ENCODE results near the gene CAMTA1.

CAMTA1 gene

DNA sequence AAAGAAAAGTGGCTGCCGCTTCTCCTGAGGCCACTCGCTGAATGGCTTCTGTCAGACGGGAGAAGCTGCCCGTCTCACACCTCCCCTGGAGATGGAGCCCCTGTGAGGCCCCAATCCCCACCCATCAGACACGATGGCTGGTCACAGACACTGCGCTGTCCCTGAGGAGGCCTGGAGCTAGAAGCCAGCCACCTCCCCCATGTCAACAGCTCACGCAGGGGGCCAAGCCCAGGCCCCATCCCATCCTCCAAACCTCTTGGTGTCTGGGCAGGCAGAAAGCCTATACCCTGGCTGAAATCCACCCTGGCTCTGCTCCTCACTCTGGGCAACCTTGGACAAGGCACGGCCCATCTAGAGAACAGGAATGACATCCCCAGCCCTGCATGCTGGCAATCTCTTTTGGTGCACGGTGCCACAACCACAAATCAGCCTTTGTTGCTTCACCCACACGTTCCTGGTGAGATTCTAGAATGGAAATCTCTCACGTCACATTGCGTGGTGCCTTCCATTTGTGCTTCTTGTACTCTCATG, 711.9 kb downstream of the CAMTA1 start:
- no peak for DNase-seq (ENCODE audit: low read depth)
- TF ChIP-seq, protein P1, sequence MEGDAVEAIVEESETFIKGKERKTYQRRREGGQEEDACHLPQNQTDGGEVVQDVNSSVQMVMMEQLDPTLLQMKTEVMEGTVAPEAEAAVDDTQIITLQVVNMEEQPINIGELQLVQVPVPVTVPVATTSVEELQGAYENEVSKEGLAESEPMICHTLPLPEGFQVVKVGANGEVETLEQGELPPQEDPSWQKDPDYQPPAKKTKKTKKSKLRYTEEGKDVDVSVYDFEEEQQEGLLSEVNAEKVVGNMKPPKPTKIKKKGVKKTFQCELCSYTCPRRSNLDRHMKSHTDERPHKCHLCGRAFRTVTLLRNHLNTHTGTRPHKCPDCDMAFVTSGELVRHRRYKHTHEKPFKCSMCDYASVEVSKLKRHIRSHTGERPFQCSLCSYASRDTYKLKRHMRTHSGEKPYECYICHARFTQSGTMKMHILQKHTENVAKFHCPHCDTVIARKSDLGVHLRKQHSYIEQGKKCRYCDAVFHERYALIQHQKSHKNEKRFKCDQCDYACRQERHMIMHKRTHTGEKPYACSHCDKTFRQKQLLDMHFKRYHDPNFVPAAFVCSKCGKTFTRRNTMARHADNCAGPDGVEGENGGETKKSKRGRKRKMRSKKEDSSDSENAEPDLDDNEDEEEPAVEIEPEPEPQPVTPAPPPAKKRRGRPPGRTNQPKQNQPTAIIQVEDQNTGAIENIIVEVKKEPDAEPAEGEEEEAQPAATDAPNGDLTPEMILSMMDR (IDR thresholded peaks at IDR 0.05; ENCODE audit: insufficient read depth, low read depth, low read length, missing control alignments) = no peak
- H3K4me3 ChIP-seq (ENCODE audit: low read depth, low read length) = no peak overlapping the region

DNA sequence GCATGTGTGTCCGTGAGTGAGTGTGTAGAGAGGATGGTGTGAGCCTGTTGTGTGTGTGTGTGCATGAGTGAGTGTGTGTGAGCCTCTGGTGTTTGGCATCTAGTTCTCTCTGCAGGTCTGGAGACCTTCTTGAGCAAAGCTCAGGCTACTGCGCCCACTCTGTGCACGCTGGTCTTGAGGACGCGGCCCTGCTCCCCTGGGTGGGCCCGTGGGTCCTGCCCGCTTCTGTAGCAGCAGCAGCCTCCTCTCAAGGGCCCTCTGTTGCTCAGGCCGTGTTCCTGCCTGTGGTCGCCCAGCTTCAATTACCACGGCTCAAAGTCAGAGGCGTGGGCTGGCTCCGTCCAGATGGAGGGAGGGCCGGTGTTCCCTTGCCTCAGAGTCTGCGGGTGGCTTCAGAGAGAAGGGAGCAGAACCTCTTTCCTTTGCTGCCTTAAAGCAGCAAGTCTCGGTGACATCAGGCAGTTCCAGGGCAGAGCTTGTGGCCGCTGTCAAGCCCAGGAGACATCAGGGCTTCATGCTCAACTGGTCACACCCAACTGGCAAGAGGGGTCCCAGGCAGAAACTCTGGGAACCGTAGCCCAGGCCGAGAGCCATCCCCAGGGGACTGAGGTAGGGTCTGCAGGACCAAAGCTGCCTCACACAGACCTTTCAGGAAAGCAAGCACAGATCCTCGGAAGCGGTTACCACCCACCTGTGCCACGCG, 715.3 kb downstream of the CAMTA1 start:
- no peak for DNase-seq (ENCODE audit: low read depth)
- no peak overlapping the region for H3K4me3 ChIP-seq (ENCODE audit: low read depth, low read length)
- TF ChIP-seq, protein P1 (IDR thresholded peaks at IDR 0.05; ENCODE audit: insufficient read depth, low read depth, low read length, missing control alignments) = no peak

DNA sequence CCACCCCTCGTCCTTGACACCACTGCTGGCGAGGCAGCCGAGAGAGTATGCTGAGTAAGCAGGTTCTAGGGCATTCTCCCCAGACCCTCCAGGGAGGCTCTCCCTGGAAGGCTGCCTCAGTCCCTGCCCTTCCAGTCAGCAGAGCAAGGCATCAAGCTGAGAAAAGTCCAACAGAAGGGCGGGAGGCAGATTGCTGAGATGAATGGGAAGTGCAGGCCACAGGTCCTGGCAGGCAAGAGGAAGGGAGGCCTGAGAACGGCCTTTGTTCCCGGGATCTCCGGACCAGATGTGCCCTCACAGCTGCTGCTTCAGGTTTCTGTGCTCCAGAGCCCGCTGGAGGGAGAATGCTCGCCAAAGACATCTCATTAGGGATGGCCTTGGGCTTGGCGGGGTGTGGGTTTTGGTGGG, 715.8 kb downstream of the CAMTA1 start:
- DNase-seq (ENCODE audit: low read depth) = no peak
- no peak overlapping the region for H3K4me3 ChIP-seq (ENCODE audit: low read depth, low read length)
- TF ChIP-seq, protein P1 (IDR thresholded peaks at IDR 0.05; ENCODE audit: insufficient read depth, low read depth, low read length, missing control alignments) = no peak

DNA sequence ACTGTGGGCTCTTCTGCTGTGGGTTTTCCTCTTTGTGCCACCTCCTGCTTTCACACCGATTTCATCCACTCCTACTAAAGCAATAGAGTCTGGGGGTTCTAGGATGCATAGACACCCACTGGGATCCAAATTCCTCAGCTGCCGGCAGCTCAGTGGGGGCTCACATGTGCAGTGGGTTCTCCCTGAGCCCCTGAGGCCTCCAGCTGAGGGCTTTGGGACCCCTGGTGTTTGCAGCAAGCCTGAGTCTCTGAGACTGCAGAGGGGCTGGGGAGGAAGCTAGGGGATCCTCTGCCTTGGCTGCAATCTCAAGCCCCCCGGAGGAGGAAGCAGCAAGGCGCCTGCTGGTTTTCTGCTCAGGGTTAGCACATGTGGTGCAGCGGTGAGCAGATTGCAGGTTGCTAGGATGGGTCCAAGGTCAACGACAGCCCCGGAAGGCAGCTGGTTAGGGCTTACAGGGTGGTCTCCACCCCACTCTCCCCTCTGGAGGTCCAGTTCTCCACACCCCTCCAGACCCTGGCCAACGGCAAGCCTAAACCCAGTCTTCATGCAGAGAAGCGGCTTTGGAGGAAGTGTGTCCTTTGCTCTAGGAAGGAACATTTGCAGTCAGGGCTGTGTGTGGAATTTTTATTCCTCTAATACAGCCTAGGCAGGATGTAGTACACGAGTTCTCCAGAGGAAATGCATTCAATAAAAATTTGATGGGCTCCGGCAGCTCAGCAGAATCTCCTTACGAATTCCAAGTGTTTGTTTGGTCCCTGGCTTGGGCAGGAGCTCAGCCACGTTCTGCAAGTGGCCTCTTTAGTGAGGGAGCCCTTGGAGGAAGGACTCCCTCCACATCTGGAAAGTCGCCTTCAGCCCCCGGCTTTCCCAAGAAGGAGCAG, 716.7 kb downstream of the CAMTA1 start:
- no peak for DNase-seq (ENCODE audit: low read depth)
- TF ChIP-seq, protein P1 (IDR thresholded peaks at IDR 0.05; ENCODE audit: insufficient read depth, low read depth, low read length, missing control alignments) = no peak
- H3K4me3 ChIP-seq (ENCODE audit: low read depth, low read length) = no peak overlapping the region

DNA sequence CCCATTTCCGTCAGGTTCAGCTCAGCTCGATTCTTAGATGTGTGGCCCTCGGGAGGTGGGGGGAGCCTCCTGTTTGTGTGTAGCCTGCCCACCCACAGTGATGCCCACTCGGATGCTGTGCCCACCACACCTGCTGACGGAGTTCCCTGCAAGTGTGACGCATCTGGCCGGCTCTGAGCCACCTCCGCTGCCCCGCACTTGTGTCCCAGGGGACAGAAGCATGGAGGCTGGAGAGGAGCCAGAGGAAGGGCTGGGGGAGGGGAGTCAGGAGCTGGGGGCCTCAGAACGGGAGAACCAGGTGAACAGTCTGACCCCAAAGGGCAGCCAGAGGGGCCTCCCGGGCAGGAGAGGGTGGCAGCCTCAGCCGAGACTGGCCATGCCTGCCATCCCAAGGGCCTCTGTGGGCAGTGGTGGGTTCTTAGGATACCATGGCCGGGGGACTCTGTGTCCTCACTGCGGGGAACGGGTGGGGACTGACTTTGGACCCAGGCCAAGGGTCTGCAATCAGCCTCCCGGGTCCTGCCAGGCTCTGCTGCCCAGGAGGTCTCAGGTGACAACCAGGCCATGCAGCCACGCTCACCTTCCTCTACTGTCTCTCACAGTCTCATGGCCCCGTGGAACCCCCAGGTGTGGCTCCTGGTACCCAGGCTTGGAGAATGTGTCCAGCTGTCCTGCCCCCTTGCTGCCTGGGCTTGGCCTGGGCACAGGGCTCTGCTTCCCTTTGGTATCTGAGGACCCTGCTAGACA, 718.6 kb downstream of the CAMTA1 start:
- DNase-seq (ENCODE audit: low read depth) = no peak

DNA sequence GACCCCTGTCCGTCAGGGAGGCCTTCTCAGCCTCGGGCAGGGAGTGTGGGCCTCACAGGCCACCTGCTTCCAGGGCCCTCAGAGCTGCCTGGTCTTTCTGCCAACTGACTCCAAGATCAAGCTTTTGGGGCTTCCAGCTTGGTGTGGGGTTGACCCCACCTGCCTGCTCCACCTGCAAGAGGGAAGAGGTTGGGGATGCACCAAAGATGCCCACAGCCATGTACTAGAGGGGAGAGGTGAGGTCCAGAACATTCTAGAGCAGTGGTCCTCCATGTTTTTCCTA, 719.1 kb downstream of the CAMTA1 start:
- H3K4me3 ChIP-seq (ENCODE audit: low read depth, low read length) = no peak overlapping the region
- TF ChIP-seq, protein P1 (IDR thresholded peaks at IDR 0.05; ENCODE audit: insufficient read depth, low read depth, low read length, missing control alignments) = no peak
- no peak for DNase-seq (ENCODE audit: low read depth)

More for the DNA sequence above, 718.6 kb downstream of the CAMTA1 start:
- TF ChIP-seq, protein P1 (IDR thresholded peaks at IDR 0.05; ENCODE audit: insufficient read depth, low read depth, low read length, missing control alignments) = no peak
- H3K4me3 ChIP-seq (ENCODE audit: low read depth, low read length) = no peak overlapping the region

All from GM12865 (cell line).